Neutrophil (primary cell): ENCODE data around the gene DIAPH1.

Experiments
- H3K27ac ChIP-seq: fragments of 200-600 bp; sonication (generic); 2 replicates; pipeline ENCODE4 v1.5.1; 2016; ENCODE audit warnings: mild to moderate bottlenecking, moderate library complexity
- H3K27me3 ChIP-seq: fragments of 200-600 bp; sonication (generic); 2 replicates; pipeline ENCODE4 v1.6.0; 2016; ENCODE audit warnings: mild to moderate bottlenecking
- H3K36me3 ChIP-seq: fragments of 200-600 bp; sonication (generic); 2 replicates; pipeline ENCODE4 v1.5.1; 2017
- H3K4me1 ChIP-seq, 2 experiments: fragments of 200-600 bp in 1 of 2; sonication (generic) in 1 of 2; 1 replicate in 1 of 2; 2 replicates in 1 of 2; pipeline versions ENCODE4 v1.5.1 to v1.6.1; 2013 to 2016; ENCODE audit warnings: low read depth in 1 of 2, low read length in 1 of 2, mild to moderate bottlenecking in 1 of 2, moderate library complexity in 1 of 2; ENCODE audit not compliant: control insufficient read depth in 1 of 2, insufficient read depth in 1 of 2
- H3K4me3 ChIP-seq, 2 experiments: fragments of 200-600 bp in 1 of 2; sonication (generic) in 1 of 2; 1 replicate in 1 of 2; 2 replicates in 1 of 2; pipeline ENCODE4 v1.5.1; 2013 to 2016; ENCODE audit warnings: low read depth in 1 of 2, low read length in 1 of 2, mild to moderate bottlenecking in 1 of 2, moderate library complexity in 1 of 2
- H3K9me3 ChIP-seq: fragments of 200-600 bp; sonication (generic); 2 replicates; pipeline ENCODE4 v1.5.1; 2016
- TF ChIP-seq, protein P1 (sequence below): fragments of 200-600 bp; sonication (generic); IDR thresholded peaks from 2 replicates; pipeline ENCODE4 v1.5.1; 2016; ENCODE audit warnings: antibody characterized with exemption

DIAPH1 gene

DNA sequence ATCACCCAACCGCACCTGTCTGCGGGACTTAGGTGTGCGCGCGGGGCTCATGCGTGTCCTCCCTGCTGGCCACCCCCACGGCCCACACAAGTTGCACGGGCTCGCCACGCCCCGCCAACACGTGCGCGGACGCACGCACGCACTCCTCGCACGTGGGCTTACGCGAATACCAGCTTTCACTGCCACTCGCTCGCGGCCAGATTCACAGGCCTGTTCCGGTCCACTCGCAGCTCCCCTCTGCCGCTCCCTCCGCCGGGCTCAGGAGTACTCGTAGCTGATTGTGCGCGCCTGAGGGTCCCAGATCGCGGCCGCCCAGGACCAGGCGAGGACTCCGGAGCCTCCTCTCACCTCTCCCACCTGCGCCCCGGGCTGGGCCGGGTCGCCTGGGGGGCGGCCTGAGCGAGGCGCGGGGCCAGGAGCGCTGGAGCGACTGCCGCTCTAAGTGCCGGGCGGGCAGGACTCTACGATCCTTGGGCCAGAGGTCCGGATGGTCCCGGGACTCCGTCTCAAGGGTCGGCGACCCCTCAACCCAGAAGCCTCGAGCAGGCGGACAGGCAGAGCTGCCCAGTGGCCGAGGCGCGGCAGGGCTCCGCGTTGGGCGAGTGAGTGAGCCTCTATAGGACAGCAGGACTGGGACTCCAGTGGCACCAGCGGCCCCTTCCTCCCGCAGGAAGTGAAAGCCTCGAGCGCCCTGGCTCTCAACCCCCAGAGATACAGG lies 126.5 kb downstream of the DIAPH1 start:
- Histone ChIP-seq H3K36me3 (no peaks in the 10 kb centered on the region), H3K4me3 (no peak overlapping the region), H3K9me3 (no peaks in the 10 kb centered on the region), H3K27me3 (peaks cover 100% of the 10 kb centered on the region), H3K27ac (no peak overlapping the region), H3K4me1 (peaks cover 0 to 14% of the 10 kb centered on the region in 2 experiments)
- TF ChIP-seq, protein P1, sequence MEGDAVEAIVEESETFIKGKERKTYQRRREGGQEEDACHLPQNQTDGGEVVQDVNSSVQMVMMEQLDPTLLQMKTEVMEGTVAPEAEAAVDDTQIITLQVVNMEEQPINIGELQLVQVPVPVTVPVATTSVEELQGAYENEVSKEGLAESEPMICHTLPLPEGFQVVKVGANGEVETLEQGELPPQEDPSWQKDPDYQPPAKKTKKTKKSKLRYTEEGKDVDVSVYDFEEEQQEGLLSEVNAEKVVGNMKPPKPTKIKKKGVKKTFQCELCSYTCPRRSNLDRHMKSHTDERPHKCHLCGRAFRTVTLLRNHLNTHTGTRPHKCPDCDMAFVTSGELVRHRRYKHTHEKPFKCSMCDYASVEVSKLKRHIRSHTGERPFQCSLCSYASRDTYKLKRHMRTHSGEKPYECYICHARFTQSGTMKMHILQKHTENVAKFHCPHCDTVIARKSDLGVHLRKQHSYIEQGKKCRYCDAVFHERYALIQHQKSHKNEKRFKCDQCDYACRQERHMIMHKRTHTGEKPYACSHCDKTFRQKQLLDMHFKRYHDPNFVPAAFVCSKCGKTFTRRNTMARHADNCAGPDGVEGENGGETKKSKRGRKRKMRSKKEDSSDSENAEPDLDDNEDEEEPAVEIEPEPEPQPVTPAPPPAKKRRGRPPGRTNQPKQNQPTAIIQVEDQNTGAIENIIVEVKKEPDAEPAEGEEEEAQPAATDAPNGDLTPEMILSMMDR: no peak

DNA sequence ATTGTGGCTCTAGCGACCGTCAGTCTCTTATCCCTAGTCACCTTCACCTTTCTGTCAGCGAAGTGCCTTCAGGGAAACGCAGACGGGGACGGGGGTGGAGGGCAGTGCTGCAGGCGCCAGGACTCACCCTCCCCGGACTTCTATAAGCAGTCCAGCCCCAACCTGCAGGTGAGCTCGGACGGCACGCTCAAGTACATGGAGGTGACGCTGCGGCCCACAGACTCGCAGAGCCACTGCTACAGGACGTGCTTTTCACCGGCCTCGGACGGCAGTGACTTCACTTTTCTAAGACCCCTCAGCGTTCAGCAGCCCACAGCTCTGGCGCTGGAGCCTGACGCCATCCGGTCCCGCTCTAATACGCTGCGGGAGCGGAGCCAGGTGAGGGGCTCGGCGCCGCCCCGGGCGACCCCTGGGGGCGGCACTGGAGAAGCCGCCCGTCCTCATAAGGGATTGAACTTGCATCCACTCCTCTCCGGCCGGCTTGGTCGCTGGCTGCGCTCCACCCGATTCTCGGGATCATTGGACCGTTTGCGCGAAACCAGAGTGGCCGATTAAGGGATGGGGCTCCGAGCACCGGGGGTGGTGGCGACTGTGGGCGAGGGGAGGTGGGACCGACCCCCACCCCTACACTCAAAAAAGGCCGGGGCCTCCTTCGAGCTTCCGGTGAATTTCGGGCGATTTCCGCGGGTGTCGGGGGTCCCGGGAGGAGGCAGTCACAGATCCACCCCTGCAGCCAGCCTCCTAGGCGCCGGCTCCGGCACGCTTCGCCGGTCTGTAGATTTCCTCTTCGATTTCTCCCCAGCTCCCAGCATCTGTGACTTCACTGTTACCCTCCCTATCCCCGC lies 127.3 kb downstream of the DIAPH1 start:
- Histone ChIP-seq H3K9me3 (no peaks in the 10 kb centered on the region), H3K27me3 (peaks cover 100% of the 10 kb centered on the region), H3K4me3 (no peak overlapping the region), H3K4me1 (peaks cover 0 to 14% of the 10 kb centered on the region in 2 experiments), H3K36me3 (no peaks in the 10 kb centered on the region), H3K27ac (no peak overlapping the region)
- TF ChIP-seq, protein P1: no peak

DNA sequence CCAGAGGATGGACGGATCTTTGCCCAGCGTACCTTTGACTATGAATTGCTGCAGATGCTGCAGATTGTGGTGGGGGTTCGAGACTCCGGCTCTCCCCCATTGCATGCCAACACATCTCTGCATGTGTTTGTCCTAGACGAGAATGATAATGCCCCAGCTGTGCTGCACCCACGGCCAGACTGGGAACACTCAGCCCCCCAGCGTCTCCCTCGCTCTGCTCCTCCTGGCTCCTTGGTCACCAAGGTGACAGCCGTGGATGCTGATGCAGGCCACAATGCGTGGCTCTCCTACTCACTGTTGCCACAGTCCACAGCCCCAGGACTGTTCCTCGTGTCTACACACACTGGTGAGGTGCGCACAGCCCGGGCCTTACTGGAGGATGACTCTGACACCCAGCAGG lies 128.0 kb downstream of the DIAPH1 start:
- H3K36me3 ChIP-seq: no peaks in the 10 kb centered on the region
- peaks cover 100% of the 10 kb centered on the region for H3K27me3 ChIP-seq
- TF ChIP-seq, protein P1: no peak
- peaks cover 0 to 14% of the 10 kb centered on the region in 2 experiments for H3K4me1 ChIP-seq
- H3K27ac ChIP-seq: no peak overlapping the region
- H3K9me3 ChIP-seq: no peaks in the 10 kb centered on the region
- H3K4me3 ChIP-seq: no peak overlapping the region

DNA sequence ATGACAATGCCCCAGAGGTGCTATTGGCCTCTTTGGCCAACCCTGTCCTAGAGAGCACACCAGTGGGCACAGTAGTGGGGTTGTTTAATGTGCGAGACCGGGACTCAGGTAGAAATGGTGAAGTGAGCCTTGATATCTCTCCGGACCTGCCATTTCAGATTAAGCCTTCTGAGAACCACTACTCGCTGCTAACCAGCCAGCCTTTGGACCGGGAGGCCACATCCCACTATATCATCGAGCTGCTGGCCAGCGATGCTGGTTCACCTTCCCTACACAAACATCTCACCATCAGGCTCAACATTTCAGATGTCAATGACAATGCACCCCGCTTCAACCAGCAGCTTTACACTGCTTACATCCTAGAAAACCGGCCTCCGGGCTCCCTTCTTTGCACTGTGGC lies 128.5 kb downstream of the DIAPH1 start:
- Histone ChIP-seq H3K9me3 (no peaks in the 10 kb centered on the region), H3K4me3 (no peak overlapping the region), H3K27me3 (peaks cover 100% of the 10 kb centered on the region), H3K27ac (no peak overlapping the region), H3K36me3 (no peaks in the 10 kb centered on the region), H3K4me1 (peaks cover 0 to 14% of the 10 kb centered on the region in 2 experiments)
- TF ChIP-seq, protein P1: no peak

DNA sequence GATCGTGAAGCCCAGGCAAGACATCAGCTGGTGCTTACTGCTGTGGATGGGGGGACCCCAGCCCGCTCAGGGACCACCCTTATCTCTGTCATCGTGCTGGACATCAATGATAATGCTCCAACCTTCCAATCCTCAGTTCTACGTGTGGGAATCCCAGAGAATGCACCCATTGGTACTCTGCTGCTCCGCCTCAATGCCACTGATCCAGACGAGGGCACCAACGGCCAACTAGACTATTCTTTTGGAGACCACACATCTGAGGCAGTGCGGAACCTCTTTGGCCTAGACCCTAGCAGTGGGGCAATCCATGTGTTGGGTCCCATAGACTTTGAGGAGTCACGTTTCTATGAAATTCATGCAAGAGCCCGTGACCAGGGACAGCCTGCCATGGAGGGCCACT lies 129.0 kb downstream of the DIAPH1 start:
- H3K4me1 ChIP-seq: peaks cover 0 to 14% of the 10 kb centered on the region in 2 experiments
- TF ChIP-seq, protein P1: no peak
- no peaks in the 10 kb centered on the region for H3K36me3 ChIP-seq
- no peak overlapping the region for H3K27ac ChIP-seq
- peaks cover 100% of the 10 kb centered on the region for H3K27me3 ChIP-seq
- no peaks in the 10 kb centered on the region for H3K9me3 ChIP-seq
- no peak overlapping the region for H3K4me3 ChIP-seq
